ENCODE data around the gene CPA3. TPM values are rescaled to one million over a fixed set of nuclear protein-coding genes. Genes with fewer than 3 reads are reported as not detected.

The CPA3 gene
- total and polyA plus RNA-seq, 2 of the 13 experiments (the other 11 are each of a cell fraction or from before 2014, with no cell fraction given): not detected

DNA sequence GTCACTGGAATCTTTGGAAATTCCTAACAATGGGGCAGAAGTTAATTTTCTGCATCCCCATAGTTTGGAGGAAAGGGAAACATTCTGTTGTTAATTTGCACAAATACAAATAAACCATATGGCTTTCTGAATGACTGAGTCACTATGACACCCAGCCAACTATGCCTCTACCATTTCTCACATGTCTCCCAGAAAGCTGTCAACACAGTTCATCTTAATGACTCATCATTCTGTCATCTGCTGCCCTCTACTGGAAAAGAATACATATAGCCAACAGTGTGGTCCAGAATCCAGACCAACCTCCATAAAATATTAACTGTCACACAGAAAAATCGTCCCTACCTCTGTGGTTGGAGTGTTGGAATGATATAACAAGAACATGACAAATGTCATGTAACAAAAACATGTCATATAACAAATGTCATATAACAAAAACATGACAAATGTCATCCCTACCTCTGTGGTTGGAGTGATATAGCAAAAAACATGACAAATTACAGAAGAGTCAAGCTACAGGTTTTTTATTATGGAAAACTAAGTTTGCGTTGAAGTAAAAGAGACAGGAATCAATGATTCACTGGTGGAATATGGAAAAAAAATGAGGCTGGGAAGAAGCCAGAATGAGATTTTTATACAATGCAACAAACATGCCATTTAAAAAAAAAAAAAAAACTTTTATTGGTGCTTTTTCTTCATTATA lies 78.6 kb downstream of the CPA3 start (continued):
- TF ChIP-seq KLF15 (CRISPR knock-in tag; IDR thresholded peaks at IDR 0.05; ENCODE audit: borderline replicate concordance) (no peak), ZNF639 (CRISPR knock-in tag; conservative IDR thresholded peaks at IDR 0.05) (no peak), EP300 (IDR thresholded peaks at IDR 0.05; ENCODE audit: low read depth in 2 of 2, low read length in 2 of 2) (no peak), EP300 (CRISPR knock-in tag; IDR thresholded peaks at IDR 0.05; ENCODE audit: borderline replicate concordance) (no peak), ZNF205 (CRISPR knock-in tag; IDR thresholded peaks at IDR 0.05) (no peak), RXRA (CRISPR knock-in tag; IDR thresholded peaks at IDR 0.05) (no peak), NFYB (CRISPR knock-in tag; IDR thresholded peaks at IDR 0.05) (no peak), ELF1 (CRISPR knock-in tag; IDR thresholded peaks at IDR 0.05) (no peak), U2AF2 (IDR thresholded peaks at IDR 0.05; ENCODE audit: low read depth, low read length) (no peak), ZNF790 (CRISPR knock-in tag; IDR thresholded peaks at IDR 0.05; ENCODE audit: borderline replicate concordance) (no peak), ZEB1 (IDR thresholded peaks at IDR 0.05; ENCODE audit: insufficient replicate concordance, low read depth) (no peak), ZNF530 (CRISPR knock-in tag; IDR thresholded peaks at IDR 0.05; ENCODE audit: low read depth) (no peak), NFE2 (CRISPR knock-in tag; IDR thresholded peaks at IDR 0.05) (peak; percentile 29; the same call in 1 of the 2 replicates), SP1 (IDR thresholded peaks at IDR 0.05) (no peak), SP1 (CRISPR knock-in tag; IDR thresholded peaks at IDR 0.05) (no peak), MBD4 (IDR thresholded peaks at IDR 0.05; ENCODE audit: borderline replicate concordance, low read length) (no peak), ZSCAN20 (CRISPR knock-in tag; IDR thresholded peaks at IDR 0.05; ENCODE audit: borderline replicate concordance) (no peak), ZBTB44 (CRISPR knock-in tag; IDR thresholded peaks at IDR 0.05) (no peak), ZNF768 (CRISPR knock-in tag; IDR thresholded peaks at IDR 0.05) (no peak), NFE2L2 (IDR thresholded peaks at IDR 0.05; ENCODE audit: low read length) (peak; percentile 85)
- TF ChIP-seq, protein P1, sequence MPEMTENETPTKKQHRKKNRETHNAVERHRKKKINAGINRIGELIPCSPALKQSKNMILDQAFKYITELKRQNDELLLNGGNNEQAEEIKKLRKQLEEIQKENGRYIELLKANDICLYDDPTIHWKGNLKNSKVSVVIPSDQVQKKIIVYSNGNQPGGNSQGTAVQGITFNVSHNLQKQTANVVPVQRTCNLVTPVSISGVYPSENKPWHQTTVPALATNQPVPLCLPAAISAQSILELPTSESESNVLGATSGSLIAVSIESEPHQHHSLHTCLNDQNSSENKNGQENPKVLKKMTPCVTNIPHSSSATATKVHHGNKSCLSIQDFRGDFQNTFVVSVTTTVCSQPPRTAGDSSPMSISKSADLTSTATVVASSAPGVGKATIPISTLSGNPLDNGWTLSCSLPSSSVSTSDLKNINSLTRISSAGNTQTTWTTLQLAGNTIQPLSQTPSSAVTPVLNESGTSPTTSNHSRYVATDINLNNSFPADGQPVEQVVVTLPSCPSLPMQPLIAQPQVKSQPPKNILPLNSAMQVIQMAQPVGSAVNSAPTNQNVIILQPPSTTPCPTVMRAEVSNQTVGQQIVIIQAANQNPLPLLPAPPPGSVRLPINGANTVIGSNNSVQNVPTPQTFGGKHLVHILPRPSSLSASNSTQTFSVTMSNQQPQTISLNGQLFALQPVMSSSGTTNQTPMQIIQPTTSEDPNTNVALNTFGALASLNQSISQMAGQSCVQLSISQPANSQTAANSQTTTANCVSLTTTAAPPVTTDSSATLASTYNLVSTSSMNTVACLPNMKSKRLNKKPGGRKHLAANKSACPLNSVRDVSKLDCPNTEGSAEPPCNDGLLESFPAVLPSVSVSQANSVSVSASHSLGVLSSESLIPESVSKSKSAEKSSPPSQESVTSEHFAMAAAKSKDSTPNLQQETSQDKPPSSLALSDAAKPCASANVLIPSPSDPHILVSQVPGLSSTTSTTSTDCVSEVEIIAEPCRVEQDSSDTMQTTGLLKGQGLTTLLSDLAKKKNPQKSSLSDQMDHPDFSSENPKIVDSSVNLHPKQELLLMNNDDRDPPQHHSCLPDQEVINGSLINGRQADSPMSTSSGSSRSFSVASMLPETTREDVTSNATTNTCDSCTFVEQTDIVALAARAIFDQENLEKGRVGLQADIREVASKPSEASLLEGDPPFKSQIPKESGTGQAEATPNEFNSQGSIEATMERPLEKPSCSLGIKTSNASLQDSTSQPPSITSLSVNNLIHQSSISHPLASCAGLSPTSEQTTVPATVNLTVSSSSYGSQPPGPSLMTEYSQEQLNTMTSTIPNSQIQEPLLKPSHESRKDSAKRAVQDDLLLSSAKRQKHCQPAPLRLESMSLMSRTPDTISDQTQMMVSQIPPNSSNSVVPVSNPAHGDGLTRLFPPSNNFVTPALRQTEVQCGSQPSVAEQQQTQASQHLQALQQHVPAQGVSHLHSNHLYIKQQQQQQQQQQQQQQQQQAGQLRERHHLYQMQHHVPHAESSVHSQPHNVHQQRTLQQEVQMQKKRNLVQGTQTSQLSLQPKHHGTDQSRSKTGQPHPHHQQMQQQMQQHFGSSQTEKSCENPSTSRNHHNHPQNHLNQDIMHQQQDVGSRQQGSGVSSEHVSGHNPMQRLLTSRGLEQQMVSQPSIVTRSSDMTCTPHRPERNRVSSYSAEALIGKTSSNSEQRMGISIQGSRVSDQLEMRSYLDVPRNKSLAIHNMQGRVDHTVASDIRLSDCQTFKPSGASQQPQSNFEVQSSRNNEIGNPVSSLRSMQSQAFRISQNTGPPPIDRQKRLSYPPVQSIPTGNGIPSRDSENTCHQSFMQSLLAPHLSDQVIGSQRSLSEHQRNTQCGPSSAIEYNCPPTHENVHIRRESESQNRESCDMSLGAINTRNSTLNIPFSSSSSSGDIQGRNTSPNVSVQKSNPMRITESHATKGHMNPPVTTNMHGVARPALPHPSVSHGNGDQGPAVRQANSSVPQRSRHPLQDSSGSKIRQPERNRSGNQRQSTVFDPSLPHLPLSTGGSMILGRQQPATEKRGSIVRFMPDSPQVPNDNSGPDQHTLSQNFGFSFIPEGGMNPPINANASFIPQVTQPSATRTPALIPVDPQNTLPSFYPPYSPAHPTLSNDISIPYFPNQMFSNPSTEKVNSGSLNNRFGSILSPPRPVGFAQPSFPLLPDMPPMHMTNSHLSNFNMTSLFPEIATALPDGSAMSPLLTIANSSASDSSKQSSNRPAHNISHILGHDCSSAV (CRISPR knock-in tag; IDR thresholded peaks at IDR 0.05; ENCODE audit: borderline replicate concordance): no peak

Data from HepG2 (cell line).